LHCN-M2 (cell line): ENCODE results near the gene HBD. TPM values are rescaled to one million over a fixed set of nuclear protein-coding genes. Genes with fewer than 3 reads are reported as not detected.

ENCODE experiments used
- DNase-seq: peaks from one replicate; pipeline ENCODE4 v3.0.0-alpha.2; 2012; ENCODE audit warnings: low read depth
- total RNA-seq: library from RNA; depleted of rRNA; stranded (reverse); fragments of >200 nt; gene quantifications from 2 replicates; pipeline ENCODE4 v1.2.3, GENCODE V29; 2014; rRNA removed

The HBD gene
- total RNA-seq, 1 experiment from 2014 or later: not detected

- no peak for DNase-seq
Observed at GRCh38 chr11:5188201-5188600, 46.1 kb downstream of the HBD start.

Other genes starting within 250 kb of the HBD start
- gene OR51L1, start 239.6 kb downstream of the HBD start, total RNA-seq: not detected in 2 replicates
- gene OR52J3, start 188.0 kb downstream of the HBD start, total RNA-seq: not detected in 2 replicates
- not detected in 2 replicates for gene OR52E2, start 174.9 kb downstream of the HBD start, total RNA-seq
- not detected in 2 replicates for gene OR52E1, start 164.9 kb downstream of the HBD start, total RNA-seq
- not detected in 2 replicates for gene OR52A5, start 96.1 kb downstream of the HBD start, total RNA-seq
- gene OR52A1, start 79.7 kb downstream of the HBD start, total RNA-seq: not detected in 2 replicates
- not detected in 2 replicates for gene OR51V1, start 33.8 kb downstream of the HBD start, total RNA-seq
- gene HBB, start 7.4 kb downstream of the HBD start, total RNA-seq: not detected in 2 replicates
- not detected in 2 replicates for gene HBG1, start 15.4 kb upstream of the HBD start, total RNA-seq
- gene HBG2, start 20.3 kb upstream of the HBD start, total RNA-seq: not detected in 2 replicates
- gene HBE1, start 35.5 kb upstream of the HBD start, total RNA-seq: not detected in 2 replicates
- gene OR51B4, start 67.5 kb upstream of the HBD start, total RNA-seq: not detected in 2 replicates
- not detected in 2 replicates for gene OR51B2, start 89.8 kb upstream of the HBD start, total RNA-seq
- gene OR51B5, start 109.0 kb upstream of the HBD start, total RNA-seq: not detected in 2 replicates
- gene OR51B6, start 117.0 kb upstream of the HBD start, total RNA-seq: not detected in 2 replicates
- gene OR51M1, start 149.3 kb upstream of the HBD start, total RNA-seq: not detected in 2 replicates
- gene OR51Q1, start 187.6 kb upstream of the HBD start, total RNA-seq: not detected in 2 replicates
- not detected in 2 replicates for gene OR51I1, start 207.0 kb upstream of the HBD start, total RNA-seq
- gene OR51I2, start 214.8 kb upstream of the HBD start, total RNA-seq: not detected in 2 replicates